ENCODE data around the gene EEA1. TPM values are rescaled to one million over a fixed set of nuclear protein-coding genes. Genes with fewer than 3 reads are reported as not detected.
A peak's percentile ranks its signal among the peaks of the same experiment; 100 is the strongest.

EEA1 gene
- total RNA-seq, 3 donors from 2014 or later = 34.2 to 35.8 (median 34.6) TPM

GRCh38 chr12:92938018-92938417 lies 8.9 kb upstream of the EEA1 start:
- intact Hi-C loops (cut with DNase I, micrococcal nuclease) = no loop called here
- ATAC-seq (no peak), DNase-seq (no peak)
- H3K4me3 ChIP-seq = no peak overlapping the region
- H3K36me3 ChIP-seq (ENCODE audit: low read depth) = no peaks in the 10 kb centered on the region
- H3K9me3 ChIP-seq = no peaks in the 10 kb centered on the region
- TF ChIP-seq CTCF (IDR thresholded peaks at IDR 0.05) = no peak
- H3K4me1 ChIP-seq (ENCODE audit: low read depth) = no peaks in the 10 kb centered on the region

GRCh38 chr12:92933606-92934005 lies 4.5 kb upstream of the EEA1 start:
- Histone ChIP-seq H3K9me3 (no peaks in the 10 kb centered on the region), H3K36me3 (ENCODE audit: low read depth) (no peaks in the 10 kb centered on the region), H3K4me1 (ENCODE audit: low read depth) (peaks cover 5% of the 10 kb centered on the region), H3K4me3 (no peak overlapping the region)
- no peak for ATAC-seq
- TF ChIP-seq CTCF (IDR thresholded peaks at IDR 0.05) = no peak
- DNase-seq = no peak
- intact Hi-C loops (cut with DNase I, micrococcal nuclease) = no loop called here

- Histone ChIP-seq H3K9me3 (no peaks in the 10 kb centered on the region), H3K4me3 (no peak overlapping the region), H3K36me3 (ENCODE audit: low read depth) (no peaks in the 10 kb centered on the region), H3K4me1 (ENCODE audit: low read depth) (peaks cover 17% of the 10 kb centered on the region)
- ATAC-seq = no peak
- intact Hi-C loops (cut with DNase I, micrococcal nuclease) = no loop called here
- no peak for DNase-seq
- no peak for TF ChIP-seq CTCF (IDR thresholded peaks at IDR 0.05)
Observed at GRCh38 chr12:92930421-92930820, 1.3 kb upstream of the EEA1 start.

GRCh38 chr12:92929983-92930382 lies 888 bp upstream of the EEA1 start:
- ATAC-seq = no peak
- TF ChIP-seq CTCF (IDR thresholded peaks at IDR 0.05) = no peak
- no peak for DNase-seq
- intact Hi-C loops (cut with DNase I, micrococcal nuclease) = no loop called here
- H3K4me3 ChIP-seq = peak overlapping the region; percentile 66
- no peaks in the 10 kb centered on the region for H3K36me3 ChIP-seq (ENCODE audit: low read depth)
- H3K4me1 ChIP-seq (ENCODE audit: low read depth) = peaks cover 17% of the 10 kb centered on the region
- no peaks in the 10 kb centered on the region for H3K9me3 ChIP-seq

GRCh38 chr12:92928421-92928961 lies 604 bp downstream of the EEA1 start:
- ATAC-seq = peak; percentile 62
- DNase-seq = peak in 2 of 3 donors; percentile 49 to 73
- peaks cover 17% of the 10 kb centered on the region for H3K4me1 ChIP-seq (ENCODE audit: low read depth)
- H3K4me3 ChIP-seq = peak overlapping the region; percentile 66
- intact Hi-C loops (cut with DNase I, micrococcal nuclease) = no loop called here
- no peaks in the 10 kb centered on the region for H3K9me3 ChIP-seq
- TF ChIP-seq CTCF (IDR thresholded peaks at IDR 0.05) = no peak
- H3K36me3 ChIP-seq (ENCODE audit: low read depth) = no peaks in the 10 kb centered on the region
